C4-2B (cell line): ENCODE measurements around the gene NUP214.
"Not testable (repeated sequence)": the region's sequence is repeated elsewhere in the genome, so short reads cannot be mapped to it uniquely, and the experiment has no call there.

Experiments
- H3K27ac ChIP-seq: fragments of 450-650 bp; 2 replicates; pipeline ENCODE4 v1.5.1; 2017
- ZFX ChIP-seq: fragments of 450-650 bp; IDR thresholded peaks from 2 replicates; pipeline ENCODE4 v1.6.1; 2017
- TF ChIP-seq, protein P1 (sequence below): fragments of 450-650 bp; conservative IDR thresholded peaks from 2 replicates; pipeline ENCODE4 v1.5.1; 2017; ENCODE audit warnings: mild to moderate bottlenecking

The NUP214 gene

DNA sequence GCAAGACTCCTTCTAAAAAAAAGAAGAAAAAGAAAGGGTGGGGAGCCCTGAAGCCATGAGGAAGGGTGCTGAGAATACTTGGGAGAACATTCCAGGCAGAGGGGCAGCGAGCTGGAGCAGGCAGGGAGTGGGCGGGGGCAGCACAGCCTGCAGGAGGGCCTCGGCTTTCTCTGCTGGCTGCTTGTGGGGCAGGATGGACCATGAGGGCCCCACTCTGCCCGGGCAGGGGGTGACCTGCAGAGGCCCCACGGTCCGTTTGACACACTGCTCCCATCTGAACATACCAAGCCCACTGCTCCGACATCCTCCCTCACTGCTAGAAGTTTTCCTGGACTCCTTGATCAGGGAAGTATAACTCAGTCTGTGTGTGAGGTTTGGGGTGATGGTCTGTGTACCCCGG, 11.7 kb upstream of the NUP214 start:
- TF ChIP-seq ZFX = no peak
- TF ChIP-seq, protein P1, sequence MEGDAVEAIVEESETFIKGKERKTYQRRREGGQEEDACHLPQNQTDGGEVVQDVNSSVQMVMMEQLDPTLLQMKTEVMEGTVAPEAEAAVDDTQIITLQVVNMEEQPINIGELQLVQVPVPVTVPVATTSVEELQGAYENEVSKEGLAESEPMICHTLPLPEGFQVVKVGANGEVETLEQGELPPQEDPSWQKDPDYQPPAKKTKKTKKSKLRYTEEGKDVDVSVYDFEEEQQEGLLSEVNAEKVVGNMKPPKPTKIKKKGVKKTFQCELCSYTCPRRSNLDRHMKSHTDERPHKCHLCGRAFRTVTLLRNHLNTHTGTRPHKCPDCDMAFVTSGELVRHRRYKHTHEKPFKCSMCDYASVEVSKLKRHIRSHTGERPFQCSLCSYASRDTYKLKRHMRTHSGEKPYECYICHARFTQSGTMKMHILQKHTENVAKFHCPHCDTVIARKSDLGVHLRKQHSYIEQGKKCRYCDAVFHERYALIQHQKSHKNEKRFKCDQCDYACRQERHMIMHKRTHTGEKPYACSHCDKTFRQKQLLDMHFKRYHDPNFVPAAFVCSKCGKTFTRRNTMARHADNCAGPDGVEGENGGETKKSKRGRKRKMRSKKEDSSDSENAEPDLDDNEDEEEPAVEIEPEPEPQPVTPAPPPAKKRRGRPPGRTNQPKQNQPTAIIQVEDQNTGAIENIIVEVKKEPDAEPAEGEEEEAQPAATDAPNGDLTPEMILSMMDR = no peak
- no peak overlapping the region for H3K27ac ChIP-seq

GRCh38 chr9:131114084-131114535, 11.3 kb upstream of the NUP214 start:
- no peak overlapping the region for H3K27ac ChIP-seq
- no peak for TF ChIP-seq ZFX
- TF ChIP-seq, protein P1 = no peak

GRCh38 chr9:131115360-131115742, 10.0 kb upstream of the NUP214 start:
- H3K27ac ChIP-seq = not testable (repeated sequence)

GRCh38 chr9:131116281-131117120, 8.9 kb upstream of the NUP214 start:
- no peak for TF ChIP-seq ZFX
- TF ChIP-seq, protein P1 = no peak
- H3K27ac ChIP-seq = no peak overlapping the region

DNA sequence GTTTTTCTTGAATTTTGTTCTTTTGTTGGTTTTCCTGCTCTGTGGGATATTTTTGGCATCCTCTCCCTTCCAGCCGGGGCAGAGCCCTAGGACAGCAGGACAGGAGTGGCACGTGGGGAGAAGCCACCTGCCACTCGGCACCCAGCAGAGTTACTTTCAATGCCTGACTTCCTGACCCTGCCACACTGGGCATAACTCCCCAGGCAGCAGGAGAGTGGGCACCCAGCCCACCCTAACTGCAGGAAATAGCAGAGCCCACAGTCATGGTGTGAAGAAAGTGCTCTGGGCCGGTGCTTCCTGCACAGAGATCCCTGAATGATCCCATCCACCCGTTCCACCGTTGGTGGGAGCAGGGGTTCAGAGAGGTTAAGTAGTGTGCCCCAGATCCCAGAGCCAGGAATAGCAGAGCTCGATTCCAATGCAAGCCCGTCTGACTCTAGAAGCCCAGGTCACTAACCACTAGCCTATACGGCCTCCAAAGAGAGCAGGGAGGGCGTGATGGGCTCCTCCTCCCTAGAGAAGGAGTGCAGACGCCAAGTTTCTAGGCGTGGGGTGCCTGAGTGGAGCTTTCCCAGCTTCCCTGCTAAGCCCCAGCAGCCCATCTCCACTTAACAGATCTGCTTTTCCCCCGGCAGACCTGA, 8.1 kb upstream of the NUP214 start:
- TF ChIP-seq, protein P1 = no peak
- no peak for TF ChIP-seq ZFX

DNA sequence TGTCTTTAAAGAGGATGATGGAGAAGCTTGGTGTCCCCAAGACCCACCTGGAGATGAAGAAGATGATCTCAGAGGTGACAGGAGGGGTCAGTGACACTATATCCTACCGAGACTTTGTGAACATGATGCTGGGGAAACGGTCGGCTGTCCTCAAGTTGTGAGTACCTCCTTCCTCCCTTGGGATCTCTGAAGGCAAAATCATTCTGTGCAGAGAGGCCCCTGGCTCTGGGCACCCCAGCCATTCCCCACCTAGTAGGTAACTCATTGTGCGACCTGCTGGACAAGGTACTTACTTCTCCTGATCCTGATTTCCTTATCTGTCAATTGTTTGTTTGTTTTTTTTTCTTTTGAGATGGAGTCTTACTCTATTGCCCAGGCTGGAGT, 7.6 kb upstream of the NUP214 start:
- TF ChIP-seq, protein P1 = no peak
- no peak for TF ChIP-seq ZFX
- no peak overlapping the region for H3K27ac ChIP-seq

More for the DNA sequence above, 8.1 kb upstream of the NUP214 start:
- no peak overlapping the region for H3K27ac ChIP-seq

DNA sequence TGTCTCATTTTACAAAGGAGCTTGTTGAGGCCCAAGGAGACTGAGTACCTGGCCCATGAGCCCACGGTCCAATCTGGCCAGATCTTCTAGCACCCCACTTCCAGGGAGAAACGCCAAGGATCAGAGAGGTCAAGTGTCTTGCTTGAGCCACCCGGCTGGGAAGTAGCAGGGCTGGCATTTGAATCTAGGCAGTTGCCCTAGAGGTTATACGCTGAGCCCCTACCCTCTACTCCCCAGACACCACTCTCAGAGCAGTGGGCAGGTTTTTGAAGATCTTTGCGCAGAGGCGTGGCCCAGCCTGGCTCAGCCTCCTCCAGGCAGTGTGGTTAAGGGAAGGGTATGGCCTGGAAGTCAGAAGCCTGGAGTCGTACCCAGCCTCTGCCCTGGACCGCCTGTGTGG, 5.8 kb upstream of the NUP214 start:
- H3K27ac ChIP-seq = no peak overlapping the region
- TF ChIP-seq ZFX = no peak
- TF ChIP-seq, protein P1 = no peak
